HUDEP-2 (cell line): ENCODE data around the gene DGKQ.
"Not testable (repeated sequence)": the region's sequence is repeated elsewhere in the genome, so short reads cannot be mapped to it uniquely, and the experiment has no call there.

Experiments
- DNase-seq, 76 experiments: peaks; one replicate each; lab custom pipeline; 2025; ENCODE audit not compliant: unreplicated experiment in 76 of 76; lab: John Stamatoyannopoulos, UW

Gene DGKQ

GRCh38 chr4:1010395-1011021, 37.1 kb upstream of the DGKQ start:
- DNase-seq = peak in 52 of 76 experiments; percentile 2 to 57 (median 36)

- peak in 55 of 76 experiments; percentile 11 to 73 (median 49) for DNase-seq
These were observed 36.4 kb upstream of the DGKQ start for GRCh38 chr4:1009542-1010394.

GRCh38 chr4:1008840-1009541, 35.6 kb upstream of the DGKQ start:
- DNase-seq = peak in 3 of 76 experiments; percentile 18 to 26 (median 19)

DNA sequence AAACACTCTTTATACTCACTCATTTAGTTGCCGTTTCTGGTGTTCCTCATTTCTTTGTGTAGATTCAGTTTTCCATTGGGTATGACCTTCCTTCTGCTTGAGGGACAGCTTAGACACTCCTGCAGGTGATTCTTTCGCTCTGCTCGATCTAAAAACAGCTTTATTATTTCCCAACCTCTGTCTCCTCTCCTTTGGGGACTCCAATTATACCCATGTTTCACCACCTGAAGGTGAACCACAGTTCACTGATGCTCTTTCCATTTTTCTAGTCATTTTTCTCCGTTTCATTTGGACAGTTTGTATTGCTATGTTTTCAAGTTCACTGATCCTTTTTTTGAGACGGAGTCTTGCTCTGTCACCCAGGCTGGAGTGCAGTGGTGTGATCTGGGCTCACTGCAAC, 33.5 kb upstream of the DGKQ start:
- DNase-seq = no peak

- DNase-seq = no peak
These were observed 31.5 kb upstream of the DGKQ start for GRCh38 chr4:1004557-1005485.

GRCh38 chr4:1004071-1004418, 30.7 kb upstream of the DGKQ start:
- DNase-seq = no peak

DNA sequence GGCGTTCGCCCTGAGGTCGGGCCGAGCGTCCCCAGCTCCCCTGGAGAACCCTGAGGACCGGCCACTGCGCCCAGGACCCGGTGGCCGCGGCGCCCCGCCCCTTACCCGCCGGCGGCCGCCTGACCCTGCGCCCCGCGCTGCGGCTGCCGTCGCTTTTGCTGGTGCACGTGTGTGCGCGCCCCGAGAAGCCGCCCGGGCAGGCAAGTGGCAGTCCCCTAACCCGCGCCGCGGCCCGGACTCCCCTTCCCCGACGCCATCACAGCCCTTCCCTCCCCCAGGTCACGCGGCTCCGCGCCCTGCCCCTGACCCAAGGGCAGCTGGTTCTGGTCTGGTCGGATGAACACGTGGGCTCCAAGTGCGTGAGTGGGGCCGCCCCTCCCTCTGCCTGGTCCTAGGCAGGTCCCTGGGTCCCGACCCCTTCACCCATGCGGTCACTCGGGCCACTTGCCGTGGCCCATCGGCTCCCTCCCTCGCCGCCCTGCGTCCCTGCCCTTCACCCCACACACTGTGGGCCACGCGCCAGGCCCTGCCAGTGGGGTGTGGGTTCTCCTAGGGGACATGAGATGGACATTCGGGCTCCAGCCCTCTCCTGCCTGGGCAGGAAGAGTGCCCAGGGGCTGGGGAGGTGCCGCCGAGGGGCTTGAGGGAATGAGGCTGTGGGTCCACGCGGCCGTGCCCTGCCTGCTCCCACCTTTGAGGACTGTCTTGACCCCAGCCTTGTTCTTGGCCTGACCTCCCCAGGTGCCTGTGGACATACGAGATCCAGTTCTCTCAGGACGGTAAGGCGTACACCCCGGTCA, 30.1 kb upstream of the DGKQ start:
- no peak for DNase-seq

GRCh38 chr4:1002631-1003251, 29.4 kb upstream of the DGKQ start:
- no peak for DNase-seq

GRCh38 chr4:1002131-1002630, 28.8 kb upstream of the DGKQ start:
- DNase-seq = peak in 7 of 76 experiments; percentile 16 to 41 (median 19)

DNA sequence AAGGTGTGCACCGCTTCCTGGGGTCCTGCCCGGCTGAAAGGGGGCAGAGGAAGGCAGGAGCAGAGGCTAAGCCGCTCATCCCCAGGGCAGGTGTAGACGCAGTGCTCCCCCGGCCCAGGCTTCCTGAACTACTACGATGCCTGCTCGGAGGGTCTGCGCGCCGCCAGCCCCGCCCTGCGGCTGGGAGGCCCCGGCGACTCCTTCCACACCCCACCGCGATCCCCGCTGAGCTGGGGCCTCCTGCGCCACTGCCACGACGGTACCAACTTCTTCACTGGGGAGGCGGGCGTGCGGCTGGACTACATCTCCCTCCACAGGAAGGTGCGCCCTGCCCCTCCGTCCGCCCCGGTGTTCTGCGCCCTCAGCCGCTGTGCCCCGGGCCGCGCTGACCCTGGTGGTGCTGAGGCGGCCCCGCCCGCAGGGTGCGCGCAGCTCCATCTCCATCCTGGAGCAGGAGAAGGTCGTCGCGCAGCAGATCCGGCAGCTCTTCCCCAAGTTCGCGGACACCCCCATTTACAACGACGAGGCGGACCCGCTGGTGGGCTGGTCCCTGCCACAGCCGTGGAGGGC, 28.3 kb upstream of the DGKQ start:
- DNase-seq = no peak

GRCh38 chr4:1000686-1001260, 27.4 kb upstream of the DGKQ start:
- no peak for DNase-seq

DNA sequence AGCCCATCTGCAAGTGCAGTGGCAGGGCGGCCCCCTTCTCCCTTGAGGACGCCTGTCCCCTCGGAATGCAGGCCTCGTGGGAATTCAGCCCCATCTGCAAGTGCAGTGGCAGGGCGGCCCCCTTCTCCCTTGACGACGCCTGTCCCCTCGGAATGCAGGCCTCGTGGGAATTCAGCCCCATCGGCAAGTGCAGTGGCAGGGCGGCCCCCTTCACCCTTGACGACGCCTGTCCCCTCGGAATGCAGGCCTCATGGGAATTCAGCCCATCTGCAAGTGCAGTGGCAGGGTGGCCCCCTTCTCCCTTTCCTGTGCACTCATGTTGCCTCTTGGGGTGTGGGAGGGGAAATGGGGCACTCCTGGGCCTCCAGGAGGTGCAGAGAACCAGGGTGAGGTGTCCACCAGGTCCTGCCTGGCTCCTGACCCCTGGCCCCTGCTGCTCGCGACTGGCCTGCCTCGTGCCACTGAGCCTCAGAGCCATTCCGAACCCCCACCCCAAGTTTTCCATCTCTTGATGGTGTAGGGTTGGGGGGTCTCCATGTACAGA, 26.6 kb upstream of the DGKQ start:
- no peak for DNase-seq

- DNase-seq = not testable (repeated sequence)
These were observed 26.0 kb upstream of the DGKQ start for GRCh38 chr4:999240-999863.

DNA sequence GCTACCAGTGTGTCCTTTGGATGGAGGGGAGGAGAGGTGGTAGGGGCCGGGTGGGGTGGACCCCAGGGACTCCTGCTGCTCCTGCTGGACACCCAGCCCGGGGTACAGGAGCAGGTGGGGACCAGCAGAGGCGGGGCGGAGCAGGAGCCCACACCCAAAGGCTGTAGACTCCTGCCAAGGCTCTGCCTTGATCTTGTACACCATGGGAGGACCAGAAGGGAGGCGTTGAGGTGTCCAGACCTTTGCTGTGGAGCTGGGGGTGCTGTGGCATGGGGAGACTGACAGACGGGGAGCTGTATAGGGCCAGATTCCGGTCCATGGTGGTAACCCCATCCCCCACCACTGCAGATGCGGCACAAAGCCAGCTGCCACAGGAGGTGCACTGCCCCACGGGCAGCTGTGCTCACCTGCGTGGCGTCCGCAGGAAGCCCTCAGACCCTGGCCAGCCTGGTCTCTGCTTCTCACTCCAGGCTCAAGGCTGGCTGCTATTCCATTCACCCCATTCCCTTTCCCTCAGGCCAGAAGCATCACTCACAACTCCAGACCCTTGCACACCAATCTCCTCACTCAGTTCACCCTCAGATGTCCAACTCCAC, 24.8 kb upstream of the DGKQ start:
- DNase-seq = peak in 16 of 76 experiments; percentile 6 to 62 (median 37)

DNA sequence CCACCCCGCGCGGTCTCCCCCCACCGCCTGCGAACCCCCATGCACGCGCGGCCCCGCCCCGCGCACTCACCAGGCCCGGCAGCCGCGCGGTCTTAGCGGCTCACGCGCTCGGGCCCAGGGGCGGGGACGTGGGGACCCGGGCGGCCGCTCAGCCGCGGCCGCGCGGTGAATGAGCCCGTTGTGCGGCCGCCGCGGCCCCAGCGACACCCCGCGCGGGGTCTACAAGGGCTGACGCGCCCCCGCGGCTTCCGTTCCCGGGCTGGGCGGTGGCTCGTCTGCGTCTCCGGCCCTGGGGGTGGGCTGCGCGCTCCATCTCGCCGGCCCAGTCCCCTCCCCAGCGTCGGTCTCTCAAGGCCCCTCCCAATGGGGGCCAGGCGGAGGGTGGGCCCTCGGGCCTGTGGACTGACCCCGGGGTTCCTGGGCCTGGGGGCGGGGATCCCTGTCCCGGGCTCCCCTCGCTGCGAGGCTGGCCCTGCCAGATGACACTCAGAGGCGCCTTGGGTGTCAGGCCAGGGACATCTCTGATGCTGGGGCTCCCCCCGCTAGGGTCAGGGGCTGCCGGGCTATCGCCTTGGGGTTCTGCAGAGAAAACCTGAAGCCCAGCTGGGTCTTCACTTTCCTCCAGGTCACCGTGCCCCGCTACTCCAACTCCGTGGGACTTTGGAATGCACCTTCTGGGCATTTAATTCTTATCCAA, 24.2 kb upstream of the DGKQ start:
- DNase-seq = peak in 25 of 76 experiments; percentile 12 to 73 (median 37)

GRCh38 chr4:996997-997374, 23.6 kb upstream of the DGKQ start:
- DNase-seq = peak in 6 of 76 experiments; percentile 19 to 67 (median 38)
